HG03378 (cell line): ENCODE measurements around the gene IL13RA1.
"Not testable (repeated sequence)": the region's sequence is repeated elsewhere in the genome, so short reads cannot be mapped to it uniquely, and the experiment has no call there.

Experiments used
- ATAC-seq: cut with Tn5 transposase; IDR thresholded peaks from one replicate; pipeline ENCODE4 v1.9.1; 2021; ENCODE audit warnings: mild to moderate bottlenecking, moderate library complexity; ENCODE audit not compliant: unreplicated experiment

IL13RA1 gene

DNA sequence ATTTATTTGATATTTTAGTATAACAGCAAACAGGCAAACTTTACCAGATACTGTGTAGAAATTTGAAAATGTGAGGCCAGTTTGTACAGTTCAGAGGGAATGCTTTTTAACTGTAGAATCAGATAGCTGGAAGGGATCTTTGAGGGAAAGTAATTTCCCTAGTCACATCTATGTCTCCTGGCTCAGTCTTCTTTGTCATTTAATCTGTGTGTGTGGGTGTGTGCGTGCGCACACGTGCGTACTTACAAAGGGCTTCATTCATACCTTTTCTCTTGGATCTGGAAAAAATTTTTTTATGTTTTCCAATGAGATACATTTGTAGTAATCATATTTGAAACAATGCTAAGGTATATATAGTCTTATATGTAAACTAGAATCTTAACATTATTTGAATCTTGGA is 44.6 kb downstream of the IL13RA1 start:
- ATAC-seq: no peak

DNA sequence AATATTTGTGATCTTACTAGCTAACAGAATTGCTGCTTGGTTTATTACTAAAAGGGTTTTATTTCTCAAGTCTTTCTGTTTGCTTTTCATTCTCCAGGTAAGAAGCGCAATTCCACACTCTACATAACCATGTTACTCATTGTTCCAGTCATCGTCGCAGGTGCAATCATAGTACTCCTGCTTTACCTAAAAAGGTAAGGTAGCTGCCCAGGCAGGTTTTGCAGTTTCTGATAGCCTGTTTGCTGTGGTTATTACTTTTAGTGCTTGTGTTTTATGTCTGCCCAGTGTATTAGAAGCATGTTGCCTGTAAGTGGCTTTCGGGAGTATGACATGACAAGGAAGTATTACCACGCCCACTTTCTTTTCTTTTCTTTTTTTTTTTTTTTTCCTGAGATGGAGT is 46.4 kb downstream of the IL13RA1 start:
- no peak for ATAC-seq

DNA sequence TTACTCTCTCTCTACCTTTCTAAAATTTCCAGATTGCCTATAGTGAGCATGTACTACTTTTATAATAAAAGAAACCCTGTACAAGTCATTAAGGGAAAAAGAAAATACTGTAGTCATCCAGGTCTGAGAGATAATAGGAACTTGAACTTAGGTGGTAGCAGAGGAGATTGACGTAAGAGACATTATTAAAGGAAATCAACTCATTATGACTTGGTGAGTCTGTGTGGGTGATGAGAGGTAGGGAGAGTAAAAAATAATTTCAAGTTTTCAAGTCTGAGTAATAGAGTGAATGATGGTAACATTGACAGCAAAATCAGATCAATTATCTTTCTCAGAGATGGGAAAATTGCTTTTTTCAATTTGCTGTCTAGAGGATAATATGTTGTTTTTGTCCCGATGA is 52.2 kb downstream of the IL13RA1 start:
- no peak for ATAC-seq

DNA sequence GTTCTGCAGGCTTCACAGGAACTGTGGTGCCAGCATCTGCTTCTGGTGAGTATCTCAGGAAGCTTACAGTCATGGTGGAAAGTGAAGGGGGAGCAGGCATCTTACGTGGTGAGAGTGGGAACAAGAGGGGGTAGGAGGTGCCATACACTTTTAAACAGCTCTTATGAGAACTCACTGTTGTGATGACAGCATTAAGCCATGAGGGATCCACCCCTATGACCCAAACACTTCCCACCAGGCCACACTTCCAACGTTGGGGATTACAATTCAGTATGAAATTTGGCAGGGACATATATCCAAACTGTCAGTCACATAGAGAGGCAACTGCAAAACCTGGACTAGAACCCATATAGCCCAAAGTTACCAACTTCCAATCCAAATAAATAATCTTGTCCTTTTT is 53.1 kb downstream of the IL13RA1 start:
- ATAC-seq: no peak

DNA sequence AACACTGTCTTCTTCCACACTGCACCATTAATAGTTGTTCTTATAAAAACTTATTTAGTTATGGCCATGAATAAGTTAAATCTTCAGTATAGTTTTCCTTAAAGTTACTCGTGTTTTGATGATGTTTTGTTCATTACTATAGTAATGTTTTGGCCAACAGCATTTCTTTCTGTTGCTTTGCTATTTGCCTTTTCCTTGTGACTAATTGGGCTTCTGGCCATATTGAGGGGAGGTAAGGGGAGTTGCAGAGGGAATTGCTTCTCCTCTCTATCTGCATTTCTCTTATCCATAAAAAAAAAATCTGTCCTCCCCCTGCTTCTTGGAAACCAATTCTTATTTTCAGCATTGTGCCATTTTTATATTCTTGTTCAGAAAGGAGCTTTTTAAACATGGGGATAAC is 53.5 kb downstream of the IL13RA1 start:
- no peak for ATAC-seq

DNA sequence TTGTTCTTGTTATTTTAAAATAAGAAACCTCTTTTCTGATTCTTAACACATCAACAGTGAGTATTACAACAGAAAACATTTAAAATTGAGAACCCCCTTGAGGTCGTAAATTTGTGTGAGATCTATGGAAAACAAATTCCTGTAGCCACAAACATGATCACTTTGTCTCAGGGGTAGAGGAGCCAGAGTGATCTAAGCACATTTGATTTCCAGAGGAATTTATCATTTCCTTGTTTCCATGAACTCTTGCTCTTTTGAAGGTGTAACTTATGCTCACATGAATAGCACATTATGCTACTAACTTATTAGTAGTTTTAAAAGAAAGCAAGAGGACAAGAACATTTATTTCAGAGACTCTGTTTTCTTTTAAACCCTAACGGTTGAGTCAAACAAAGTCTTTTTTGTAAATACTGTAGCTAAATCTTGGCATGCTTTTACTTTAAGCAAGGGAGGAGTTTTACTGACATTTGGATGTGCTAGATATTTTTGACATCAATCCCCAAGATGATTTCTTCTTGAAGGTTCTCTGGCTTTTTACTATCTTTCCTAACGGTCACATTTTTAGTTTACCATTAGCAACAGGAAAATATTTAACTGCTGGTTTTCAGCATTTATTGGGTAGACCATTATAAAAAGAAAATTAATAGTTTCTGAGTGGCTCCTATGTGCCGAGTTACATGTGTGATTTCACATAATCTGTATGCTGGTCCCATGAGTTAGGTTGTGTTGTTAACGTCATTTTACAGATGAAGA is 68.3 kb downstream of the IL13RA1 start:
- ATAC-seq: no peak

DNA sequence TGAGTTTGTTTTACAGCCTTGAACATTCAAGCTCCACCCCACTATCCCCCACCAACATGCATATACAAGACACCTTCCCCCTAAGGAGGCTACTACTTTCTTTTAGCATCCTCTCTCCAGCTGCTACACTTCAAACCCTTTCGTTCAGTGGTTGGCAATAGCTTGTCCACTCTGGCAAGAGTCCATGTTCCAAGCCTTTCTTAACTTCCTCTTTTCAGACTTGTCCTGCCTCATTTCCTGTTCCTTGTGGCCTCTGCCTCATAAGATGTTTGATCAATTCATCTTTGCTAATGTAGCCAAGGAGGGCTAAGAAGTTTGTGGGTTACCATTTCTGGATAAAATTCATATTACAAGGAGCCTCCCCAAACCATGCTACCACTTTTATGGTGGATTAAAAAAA is 75.5 kb downstream of the IL13RA1 start:
- no peak for ATAC-seq

DNA sequence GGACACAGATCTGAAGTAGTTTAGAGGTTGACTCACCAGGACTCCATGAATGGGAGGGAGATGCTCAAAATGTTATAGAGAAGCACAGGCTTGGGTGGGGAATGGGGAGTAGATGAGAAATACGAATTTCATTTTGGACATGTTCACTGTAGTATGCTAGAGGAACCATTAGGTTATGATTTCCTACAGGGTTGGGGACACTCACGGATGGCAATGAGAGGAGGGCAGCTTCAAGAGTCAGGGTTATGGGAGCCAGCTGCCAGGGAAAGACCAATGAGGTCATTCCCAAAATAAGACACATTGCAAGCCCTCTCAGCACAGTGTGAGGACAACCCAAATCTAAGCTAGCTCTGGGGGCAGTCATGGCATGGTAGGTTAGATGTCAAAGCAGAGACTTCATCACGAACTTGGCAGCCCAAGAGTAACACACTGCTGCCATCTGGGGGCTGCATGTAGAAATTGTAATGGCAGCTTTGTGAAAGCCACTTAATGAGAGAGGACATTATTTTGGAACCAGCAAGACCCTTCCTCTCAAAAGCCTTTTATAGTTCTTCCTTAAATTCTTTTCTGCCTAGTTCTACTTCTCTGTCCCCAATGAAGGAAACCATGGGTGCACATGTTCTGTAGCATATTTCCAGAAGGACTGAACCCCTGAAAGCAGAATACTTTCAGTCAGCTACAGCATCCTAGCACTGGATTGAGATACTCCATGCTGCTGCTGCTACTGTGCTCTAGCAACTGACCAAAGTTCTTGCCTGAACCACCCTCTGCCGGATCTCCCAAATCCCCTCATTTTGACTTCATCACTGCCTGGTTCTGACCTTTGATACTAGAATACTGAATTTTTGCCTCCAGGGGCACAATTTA is 80.0 kb downstream of the IL13RA1 start:
- no peak for ATAC-seq

DNA sequence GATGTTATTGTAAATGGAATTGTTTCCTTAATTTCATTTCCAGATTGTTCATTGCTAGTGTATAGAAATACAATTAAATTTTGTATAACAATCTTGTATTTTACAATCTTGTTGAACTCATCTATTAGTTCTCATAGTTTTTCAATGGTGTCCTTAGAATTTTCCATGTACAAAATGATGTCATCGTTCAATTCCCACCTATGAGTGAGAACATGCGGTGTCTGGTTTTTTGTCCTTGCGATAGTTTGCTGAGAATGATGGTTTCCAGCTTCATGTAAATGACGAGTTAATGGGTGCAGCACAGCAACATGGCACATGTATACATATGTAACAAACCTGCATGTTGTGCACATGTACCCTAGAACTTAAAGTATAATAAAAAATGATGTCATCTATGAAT is 89.9 kb downstream of the IL13RA1 start:
- ATAC-seq: not testable (repeated sequence)

DNA sequence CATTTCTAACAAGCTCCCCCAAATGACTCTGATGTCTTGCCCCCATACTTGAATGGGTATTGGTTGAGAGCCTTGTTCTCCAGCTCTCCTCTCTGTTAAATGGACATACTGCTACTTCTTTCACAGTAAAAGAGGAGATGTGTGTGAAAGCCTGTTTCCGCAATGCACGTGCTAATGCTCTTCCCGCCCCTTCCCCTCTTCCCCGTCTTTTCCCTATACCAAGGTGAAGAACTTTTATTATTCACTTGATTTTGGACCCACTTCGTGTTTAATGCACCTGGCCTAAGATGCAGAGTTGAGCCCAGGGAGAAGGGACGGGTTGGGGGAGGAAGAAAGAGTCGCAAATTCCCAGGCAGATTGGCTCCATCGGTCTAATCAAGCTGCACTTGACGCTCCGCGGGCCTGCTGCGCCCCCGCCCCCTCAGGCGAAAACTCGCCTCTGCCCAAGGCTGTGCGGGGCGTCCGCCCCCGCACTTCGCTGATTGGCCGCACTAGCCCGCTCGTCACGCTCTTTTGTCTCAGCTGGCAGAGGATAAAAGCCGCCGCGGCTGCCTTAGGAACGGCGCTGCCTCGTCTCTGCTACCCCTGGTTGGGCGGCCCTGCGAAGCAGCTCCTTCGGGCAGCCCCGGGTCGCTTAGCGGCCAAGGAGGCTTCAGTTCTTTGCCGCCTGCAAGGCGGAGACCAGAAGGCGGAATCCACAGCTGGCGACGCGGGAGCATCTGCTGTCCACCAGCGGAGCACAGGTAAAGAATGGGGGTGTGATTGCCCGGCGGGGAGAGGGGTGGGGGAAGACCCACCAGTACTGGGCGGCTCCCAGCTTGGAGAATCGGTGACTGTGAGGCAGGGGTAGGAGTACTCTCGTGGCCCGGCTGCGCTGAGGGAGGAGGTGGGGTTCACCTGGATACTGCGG is 96.1 kb downstream of the IL13RA1 start, which contains the start of gene ZCCHC12:
Gene ZCCHC12, plus strand, starts transcription at position 562 of the 910 bp plus-strand sequence. CDS start 1,421 bp downstream, outside the sequence.
- ATAC-seq: no peak

DNA sequence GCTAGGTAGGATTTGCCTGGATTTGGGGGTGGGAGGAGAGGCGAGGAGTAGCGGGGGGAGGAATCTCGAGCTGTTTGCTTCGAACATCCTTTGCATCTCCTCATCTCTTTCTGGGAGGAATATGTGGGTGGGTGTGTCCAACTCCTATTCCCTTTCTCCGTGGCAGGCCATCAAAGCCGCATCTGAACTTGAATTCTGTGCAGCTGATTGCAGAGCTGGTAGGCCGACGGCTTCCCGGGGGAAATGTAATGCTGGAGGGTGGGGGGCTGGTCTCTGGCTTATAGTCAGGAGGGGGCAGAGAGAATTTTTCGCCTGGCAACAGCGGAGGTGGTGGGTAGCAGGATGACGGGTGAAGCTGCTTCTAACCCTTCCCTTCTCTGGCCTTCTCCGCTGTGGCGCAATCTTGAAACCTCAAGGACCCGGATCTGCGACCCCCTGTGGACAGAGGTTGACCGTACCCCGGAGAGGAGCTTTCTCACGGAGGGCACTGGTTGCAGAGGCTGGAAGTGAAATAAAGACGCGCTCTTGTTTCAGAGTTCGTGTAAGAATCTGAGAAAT is 96.8 kb downstream of the IL13RA1 start:
- no peak for ATAC-seq

DNA sequence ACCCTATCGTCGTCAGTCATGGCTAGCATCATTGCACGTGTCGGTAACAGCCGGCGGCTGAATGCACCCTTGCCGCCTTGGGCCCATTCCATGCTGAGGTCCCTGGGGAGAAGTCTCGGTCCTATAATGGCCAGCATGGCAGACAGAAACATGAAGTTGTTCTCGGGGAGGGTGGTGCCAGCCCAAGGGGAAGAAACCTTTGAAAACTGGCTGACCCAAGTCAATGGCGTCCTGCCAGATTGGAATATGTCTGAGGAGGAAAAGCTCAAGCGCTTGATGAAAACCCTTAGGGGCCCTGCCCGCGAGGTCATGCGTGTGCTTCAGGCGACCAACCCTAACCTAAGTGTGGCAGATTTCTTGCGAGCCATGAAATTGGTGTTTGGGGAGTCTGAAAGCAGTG is 97.8 kb downstream of the IL13RA1 start:
- ATAC-seq: no peak

DNA sequence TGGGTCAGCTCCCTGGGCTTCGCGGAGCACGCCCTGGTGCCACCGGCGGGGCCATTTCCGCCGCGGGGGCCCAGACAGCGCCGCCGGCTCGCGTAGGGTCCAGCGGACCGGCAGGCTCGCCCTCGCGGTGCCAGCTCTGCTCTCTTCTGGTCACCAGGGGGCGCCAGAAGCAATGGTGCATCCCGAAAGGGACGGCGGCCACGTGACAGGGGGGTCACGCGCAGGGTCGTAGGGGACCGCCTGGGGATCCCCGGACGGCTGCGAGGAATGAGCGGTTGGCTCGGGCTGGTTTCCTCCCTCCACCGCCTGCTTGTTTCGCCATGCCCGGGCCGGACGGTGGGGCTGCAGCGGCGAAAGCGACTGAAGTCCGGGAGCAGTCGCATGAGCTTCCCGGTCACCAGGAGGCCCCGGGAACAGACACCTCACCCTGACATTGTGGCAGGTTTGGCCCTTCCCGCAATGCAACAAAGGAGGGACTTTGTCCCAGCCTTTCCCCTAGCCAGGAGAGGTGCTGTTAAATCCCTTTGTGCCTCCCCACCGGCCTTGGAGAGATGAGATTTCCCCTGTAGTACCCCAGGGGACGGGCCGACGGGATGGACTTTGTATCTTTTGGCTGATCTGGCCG is 112.0 kb downstream of the IL13RA1 start:
- ATAC-seq: peak; percentile 46
